Subcutaneous adipose tissue (tissue), 4 donors: ENCODE results near the gene HERC6. TPM values are rescaled to one million over a fixed set of nuclear protein-coding genes. Genes with fewer than 3 reads are reported as not detected.

Experiments used
- CTCF ChIP-seq: fragments of 450-650 bp; IDR thresholded peaks from one replicate; pipeline ENCODE4 v1.5.1; 2016; ENCODE audit warnings: low read depth, mild to moderate bottlenecking, control low read depth, antibody characterized with exemption, moderate library complexity
- total RNA-seq, 4 donors: library from RNA; depleted of rRNA; stranded (reverse); fragments of >200 nt; gene quantifications; one replicate each; pipeline ENCODE4 v1.1.0, GENCODE V29; 2016

Gene HERC6
- total RNA-seq, 4 donors from 2014 or later = 4.2 to 13.2 (median 5.5) TPM

DNA sequence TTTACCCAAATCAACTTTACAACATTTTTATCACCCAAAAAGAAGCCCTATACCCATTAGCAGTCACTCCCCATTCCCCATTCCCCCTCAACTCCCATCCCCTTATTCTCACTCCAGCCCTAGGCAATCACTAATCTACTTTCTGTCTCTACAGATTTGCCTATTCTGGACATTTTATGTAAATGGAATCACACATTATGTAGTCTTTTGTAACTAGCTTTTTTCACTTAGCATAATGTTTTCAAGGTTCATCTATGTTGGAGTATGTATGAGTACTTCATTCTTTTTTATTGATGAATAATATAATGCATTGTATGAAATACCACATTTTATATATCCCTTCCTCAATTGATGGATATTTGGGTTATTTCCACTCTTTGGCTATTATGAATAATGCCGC lies 42.2 kb downstream of the HERC6 start:
- no peak for TF ChIP-seq CTCF

GRCh38 chr4:88422403-88422802 lies 43.8 kb downstream of the HERC6 start:
- TF ChIP-seq CTCF = no peak

- no peak for TF ChIP-seq CTCF
These were observed 50.7 kb downstream of the HERC6 start for GRCh38 chr4:88429401-88429800.

DNA sequence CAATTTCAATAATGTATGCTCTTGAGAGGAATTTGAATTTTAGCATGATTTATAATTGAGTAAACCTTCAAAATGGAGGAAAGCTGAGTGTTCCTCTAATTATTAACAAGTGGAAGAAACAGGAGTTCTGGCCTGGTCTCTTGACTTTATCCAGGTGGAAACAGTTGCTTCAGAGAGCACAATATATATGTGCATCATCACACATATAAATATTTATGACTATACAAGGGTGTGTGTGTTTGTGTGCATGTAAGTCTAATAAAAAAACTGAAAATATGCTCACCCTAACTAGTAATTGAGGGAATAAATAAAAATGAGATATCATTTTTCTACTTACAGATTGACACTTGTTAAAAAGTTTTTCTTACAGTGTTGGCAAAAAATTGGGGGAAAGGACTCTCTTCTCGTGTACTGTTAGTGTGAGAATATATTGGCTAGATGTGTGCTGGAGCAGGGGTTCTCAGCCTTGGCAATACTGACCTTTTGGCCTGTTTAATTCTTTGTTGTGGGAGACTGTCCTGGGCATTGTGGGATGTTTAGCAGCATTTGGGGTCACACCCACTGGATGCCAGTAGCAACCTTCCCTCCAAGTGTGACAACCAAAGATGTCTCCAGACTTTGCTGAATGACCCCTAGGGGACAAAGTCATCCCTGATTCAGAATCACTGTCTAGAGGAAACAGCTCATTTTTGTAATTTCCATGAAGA lies 57.5 kb downstream of the HERC6 start:
- no peak for TF ChIP-seq CTCF

- no peak for TF ChIP-seq CTCF
These were observed 60.6 kb downstream of the HERC6 start for GRCh38 chr4:88439161-88439760.

DNA sequence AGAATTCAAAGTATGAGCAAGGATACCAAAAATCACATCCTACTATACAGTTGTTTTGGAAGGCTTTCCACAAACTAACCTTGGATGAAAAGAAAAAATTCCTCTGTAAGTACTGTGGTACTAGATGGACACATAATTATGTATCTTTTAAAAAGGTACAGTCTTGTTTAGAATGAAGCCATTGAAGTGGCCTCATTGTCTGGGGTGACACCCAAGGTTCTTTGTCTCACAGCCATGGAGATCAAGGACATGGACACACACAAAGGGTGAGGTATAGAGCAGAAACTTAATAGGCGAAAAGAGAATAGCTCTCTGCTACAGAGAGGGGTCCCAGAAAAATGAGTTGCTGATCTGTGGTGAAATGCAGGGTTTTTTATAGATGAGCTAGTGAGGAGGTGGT lies 61.5 kb downstream of the HERC6 start:
- TF ChIP-seq CTCF = no peak

GRCh38 chr4:88441696-88442095 lies 63.0 kb downstream of the HERC6 start:
- no peak for TF ChIP-seq CTCF
